HepG2 (cell line): ENCODE results near the gene SCARF1. TPM values are rescaled to one million over a fixed set of nuclear protein-coding genes. Genes with fewer than 3 reads are reported as not detected.
A peak's percentile ranks its signal among the peaks of the same experiment; 100 is the strongest.

Experiments used
- AHDC1 ChIP-seq: sonication (generic); formaldehyde crosslinking; IDR thresholded peaks from 2 replicates; pipeline ENCODE4 v1.5.1; 2020; ENCODE audit warnings: mild to moderate bottlenecking, missing genetic modification reagents, borderline replicate concordance
- DZIP1 ChIP-seq: sonication (generic); formaldehyde crosslinking; IDR thresholded peaks from 2 replicates; pipeline ENCODE4 v1.5.0; 2020; ENCODE audit warnings: mild to moderate bottlenecking, missing genetic modification reagents
- HOXA5 ChIP-seq: sonication (generic); formaldehyde crosslinking; IDR thresholded peaks from 2 replicates; pipeline ENCODE4 v1.4.0; 2020; ENCODE audit warnings: missing genetic modification reagents
- IKZF4 ChIP-seq: sonication (generic); formaldehyde crosslinking; IDR thresholded peaks from 2 replicates; pipeline ENCODE4 v1.5.1; 2020; ENCODE audit warnings: borderline replicate concordance, mild to moderate bottlenecking, low read depth, missing genetic modification reagents; ENCODE audit errors: not compliant biosample characterization
- MLXIP ChIP-seq: sonication (generic); formaldehyde crosslinking; IDR thresholded peaks from 2 replicates; pipeline ENCODE4 v1.9.0; 2021; ENCODE audit warnings: missing genetic modification reagents, borderline replicate concordance
- NFE2L1 ChIP-seq: sonication (generic); formaldehyde crosslinking; IDR thresholded peaks from 2 replicates; pipeline ENCODE4 v1.4.0; 2020; ENCODE audit warnings: missing genetic modification reagents, mild to moderate bottlenecking, borderline replicate concordance
- NFKB2 ChIP-seq: sonication (generic); formaldehyde crosslinking; IDR thresholded peaks from 2 replicates; pipeline ENCODE4 v1.4.0; 2020; ENCODE audit warnings: missing genetic modification reagents, borderline replicate concordance
- SCMH1 ChIP-seq: sonication (generic); formaldehyde crosslinking; IDR thresholded peaks from 2 replicates; pipeline ENCODE4 v1.9.0; 2021; ENCODE audit warnings: missing genetic modification reagents, mild to moderate bottlenecking, borderline replicate concordance
- SIX4 ChIP-seq: sonication (generic); formaldehyde crosslinking; IDR thresholded peaks from 2 replicates; pipeline ENCODE4 v1.4.0; 2020; ENCODE audit warnings: missing genetic modification reagents
- SNAPC4 ChIP-seq: sonication (generic); formaldehyde crosslinking; IDR thresholded peaks from 2 replicates; pipeline ENCODE4 v1.4.0; 2020; ENCODE audit warnings: mild to moderate bottlenecking, missing genetic modification reagents
- ZC3H4 ChIP-seq: sonication (generic); formaldehyde crosslinking; IDR thresholded peaks from 2 replicates; pipeline ENCODE4 v1.4.0; 2020; ENCODE audit warnings: missing genetic modification reagents, borderline replicate concordance
- ZNF777 ChIP-seq: sonication (generic); formaldehyde crosslinking; IDR thresholded peaks from 2 replicates; pipeline ENCODE4 v1.4.0; 2020; ENCODE audit warnings: missing genetic modification reagents
- polyA plus RNA-seq, 8 experiments: library from polyadenylated mRNA; depleted of rRNA in 3 of 8; stranded (reverse) in 7 of 8; unstranded in 1 of 8; fragments of >200 nt; fragmentation: Illumina TruSeq in 4 of 8; extraction: Trizol in 4 of 8; gene quantifications; 2 replicates each; pipeline versions ENCODE4 v1.2.1 to v1.2.3, GENCODE V29; 2011 to 2016; ENCODE audit warnings: low read depth in 4 of 8, missing spikeins in 1 of 8, mixed read lengths in 1 of 8; ENCODE audit not compliant: insufficient read depth in 1 of 8
- total RNA-seq, 5 experiments: library from RNA; depleted of rRNA; stranded (reverse); fragments of >200 nt; fragmentation: Illumina TruSeq; extraction: Trizol; gene quantifications; 2 replicates each; pipeline ENCODE4 v1.2.3, GENCODE V29; 2016; ENCODE audit warnings: low read depth in 1 of 5

SCARF1 gene
- total and polyA plus RNA-seq, 2 of the 13 experiments (the other 11 are each of a cell fraction or from before 2014, with no cell fraction given): 0.24 to 0.71 TPM

- TF ChIP-seq ZNF777 (CRISPR knock-in tag): peak; percentile 44; the same call in 1 of the 2 replicates
- TF ChIP-seq NFE2L1 (CRISPR knock-in tag): no peak
- no peak for TF ChIP-seq SIX4 (CRISPR knock-in tag)
- TF ChIP-seq MLXIP (CRISPR knock-in tag): no peak
- TF ChIP-seq NFKB2 (CRISPR knock-in tag): no peak
- no peak for TF ChIP-seq IKZF4 (CRISPR knock-in tag)
- no peak for TF ChIP-seq HOXA5 (CRISPR knock-in tag)
- no peak for TF ChIP-seq SNAPC4 (CRISPR knock-in tag)
- TF ChIP-seq SCMH1: no peak
- TF ChIP-seq DZIP1: no peak
- TF ChIP-seq AHDC1 (CRISPR knock-in tag): no peak
- no peak for TF ChIP-seq ZC3H4 (CRISPR knock-in tag)
Observed at GRCh38 chr17:1606352-1606985, 39.1 kb downstream of the SCARF1 start (continued).
